GM08714 (cell line): ENCODE results near the gene AP1S1.

Experiments used
- H3K4me3 ChIP-seq: fragments of 200-500 bp; sonication (Bioruptor generic); 2 replicates; pipeline ENCODE4 v1.5.1; 2014; ENCODE audit warnings: mild to moderate bottlenecking, low read length, inconsistent platforms
- ZNF274 ChIP-seq: IDR thresholded peaks from 2 replicates; pipeline ENCODE4 v1.6.1; 2012; ENCODE audit warnings: mild to moderate bottlenecking, low read depth, low read length

Gene AP1S1

GRCh38 chr7:101160910-101161309 is 6.6 kb downstream of the AP1S1 start:
- no peak overlapping the region for H3K4me3 ChIP-seq
- no peak for TF ChIP-seq ZNF274

DNA sequence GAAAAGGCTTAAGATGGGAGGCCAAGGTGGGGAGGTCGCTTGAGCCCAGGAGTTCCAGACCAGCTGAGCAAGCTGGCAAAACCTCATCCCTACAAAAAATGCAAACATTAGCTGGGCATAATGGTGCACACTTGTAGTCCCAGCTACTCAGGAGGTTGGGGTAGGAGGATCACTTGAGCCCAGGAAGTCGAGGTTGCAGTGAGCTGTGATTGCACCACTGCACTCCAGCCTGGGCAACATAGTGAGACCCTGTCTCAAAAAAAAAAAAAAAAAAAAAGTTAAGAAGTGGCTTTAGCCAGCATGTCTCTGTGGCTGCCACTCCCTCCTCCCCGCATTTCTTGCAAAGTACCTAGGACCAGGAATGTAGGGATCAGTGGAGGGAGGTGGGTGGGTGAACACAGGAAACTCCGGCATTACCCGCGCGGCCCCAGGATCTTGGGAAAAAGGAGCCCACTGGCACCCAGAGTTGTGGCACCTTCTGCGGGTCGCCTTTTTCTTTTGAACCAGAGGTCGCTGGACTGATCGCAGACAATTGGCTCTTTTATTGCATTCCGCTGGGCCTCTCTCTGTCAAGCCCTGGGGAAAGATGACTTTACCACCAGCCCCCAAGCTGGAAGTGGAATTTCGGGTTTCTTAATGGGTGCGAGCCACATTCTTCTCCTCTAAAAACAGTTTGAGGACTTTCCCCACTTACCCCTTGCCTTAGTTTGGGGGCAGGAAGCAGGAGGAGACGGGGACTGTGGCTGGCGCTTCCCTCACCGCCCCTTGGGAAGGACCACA is 7.6 kb downstream of the AP1S1 start:
- no peak overlapping the region for H3K4me3 ChIP-seq
- TF ChIP-seq ZNF274: no peak

- H3K4me3 ChIP-seq: peak overlapping the region; percentile 33; the same call in 1 of the 2 replicates
- no peak for TF ChIP-seq ZNF274
Observed at GRCh38 chr7:101162551-101163278, 8.4 kb downstream of the AP1S1 start.

GRCh38 chr7:101163279-101164070 is 9.2 kb downstream of the AP1S1 start:
- no peak for TF ChIP-seq ZNF274
- peak overlapping the region; percentile 33; the same call in 1 of the 2 replicates for H3K4me3 ChIP-seq

GRCh38 chr7:101164071-101164840 is 10.0 kb downstream of the AP1S1 start:
- H3K4me3 ChIP-seq: peak overlapping the region; percentile 19; the same call in 1 of the 2 replicates
- no peak for TF ChIP-seq ZNF274

DNA sequence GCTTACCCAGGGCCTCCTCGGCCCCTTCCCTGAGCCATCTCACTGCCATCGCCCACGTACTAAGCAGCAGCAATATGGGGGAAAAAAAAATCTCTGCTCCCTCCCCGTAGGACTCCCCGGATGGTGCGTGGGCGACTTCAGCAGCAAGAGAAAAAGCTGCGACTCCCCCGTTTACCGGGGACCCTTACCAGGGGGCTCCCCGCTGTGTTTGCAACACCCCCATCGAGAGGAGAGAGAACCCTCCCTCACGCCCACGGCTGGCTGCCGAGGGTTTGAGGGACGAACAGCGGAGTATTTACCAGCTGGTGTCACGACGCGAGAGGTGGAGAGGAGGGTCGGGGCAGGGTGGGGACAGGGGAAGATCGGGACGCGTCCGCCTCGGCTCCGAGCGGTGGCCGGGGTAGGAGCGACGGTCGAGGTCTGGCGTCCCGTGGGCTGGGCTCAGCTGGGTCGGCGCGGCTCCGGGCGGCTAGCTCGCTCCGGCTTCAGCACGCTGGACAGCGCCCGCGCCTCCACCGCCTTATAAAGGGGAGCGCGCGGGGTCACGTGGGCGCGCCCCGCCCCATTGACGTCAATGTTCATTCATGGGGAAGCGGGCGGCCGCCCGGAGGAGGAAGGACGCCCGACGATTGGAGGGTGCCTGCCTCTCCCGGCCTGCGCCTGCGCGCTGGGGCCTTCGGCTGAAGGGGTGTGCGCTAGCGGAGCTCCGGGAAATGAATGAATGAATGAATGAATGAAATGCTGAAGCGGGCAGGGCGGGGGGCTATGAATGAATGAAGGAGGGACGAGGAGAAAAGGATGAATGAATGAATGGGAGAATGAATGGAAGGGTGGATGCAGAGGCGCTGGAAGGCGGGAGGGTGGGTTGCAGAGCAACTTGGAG is 11.0 kb downstream of the AP1S1 start, which contains the start of gene VGF:
Gene VGF (minus strand): TSS at position 495 of the 883 bp plus-strand sequence. CDS start 726 bp downstream, outside the sequence.
- no peak for TF ChIP-seq ZNF274
- no peak within 1 kb of the TSS; the same call in 1 of the 2 replicates for H3K4me3 ChIP-seq

DNA sequence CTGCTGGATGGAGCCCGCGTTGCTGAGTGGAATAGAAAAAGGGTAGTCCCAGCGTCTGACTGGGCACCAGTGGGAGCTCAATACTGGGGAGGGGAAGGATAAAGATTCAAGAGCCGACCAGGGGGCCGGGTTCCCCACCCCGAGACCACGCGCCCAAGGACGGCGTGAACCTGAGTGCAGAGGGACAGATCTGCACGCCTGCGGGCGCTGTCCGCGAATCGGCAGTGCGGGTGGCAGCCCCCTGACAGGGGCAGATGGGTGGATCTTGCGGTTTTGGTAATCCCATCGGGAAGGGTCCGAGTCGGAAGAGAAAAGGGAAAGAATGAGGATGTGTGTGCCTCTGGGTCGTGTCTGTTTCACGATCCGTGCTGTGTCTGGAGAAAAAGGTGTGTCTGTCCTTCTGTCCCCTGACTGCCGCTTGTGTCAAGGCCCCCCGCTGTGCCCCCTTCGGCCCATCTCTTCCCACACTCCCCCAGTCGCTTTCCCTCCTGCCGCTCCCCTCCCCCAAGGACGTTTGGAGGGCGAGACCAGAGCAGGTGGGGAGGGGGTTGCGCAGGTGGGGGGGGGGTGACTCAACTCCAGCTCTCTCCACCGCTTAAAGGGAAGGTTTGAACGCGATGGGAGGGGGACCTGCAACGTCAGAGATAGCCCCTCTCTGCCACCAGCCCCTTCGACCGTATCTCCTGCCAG is 11.8 kb downstream of the AP1S1 start:
- no peak overlapping the region; the same call in 1 of the 2 replicates for H3K4me3 ChIP-seq
- TF ChIP-seq ZNF274: no peak

GRCh38 chr7:101166648-101166908 is 12.3 kb downstream of the AP1S1 start:
- TF ChIP-seq ZNF274: no peak
- no peak overlapping the region for H3K4me3 ChIP-seq

DNA sequence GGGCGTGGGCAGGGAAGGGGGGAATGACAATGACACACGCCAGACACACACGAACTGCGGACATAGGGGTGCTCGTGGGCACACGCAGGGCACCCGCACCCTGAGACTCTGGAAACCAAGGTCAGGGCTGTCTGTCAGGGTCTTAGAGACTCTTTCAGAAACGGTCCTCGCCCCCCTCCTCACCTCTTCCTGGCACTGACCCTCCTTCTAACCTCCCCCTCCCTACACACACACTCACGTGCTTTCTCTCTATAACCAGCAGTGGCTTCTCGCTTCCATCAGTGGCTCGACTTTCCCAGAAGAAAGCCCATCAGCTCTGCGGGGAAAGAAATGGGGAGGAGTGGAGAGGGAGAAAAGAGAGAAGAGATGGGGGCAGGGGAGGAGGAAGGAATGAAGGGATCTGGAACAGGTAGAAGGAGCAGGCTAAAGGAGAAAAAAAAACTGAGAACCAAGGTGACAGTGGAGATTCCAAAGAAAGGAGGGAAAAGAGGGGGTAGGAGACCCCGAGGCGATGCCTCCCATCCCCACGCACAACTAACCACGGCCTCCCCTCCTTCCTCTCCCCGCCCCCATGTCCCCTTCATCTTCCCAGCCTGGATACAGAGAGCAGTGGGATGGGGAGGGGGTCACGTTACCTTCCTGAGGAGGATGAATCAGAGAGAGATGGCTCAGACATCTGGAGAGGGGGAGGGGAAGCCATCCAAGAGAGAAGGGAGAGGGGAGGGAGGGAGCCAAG is 12.8 kb downstream of the AP1S1 start:
- no peak for TF ChIP-seq ZNF274
- H3K4me3 ChIP-seq: no peak overlapping the region

- H3K4me3 ChIP-seq: no peak overlapping the region
- no peak for TF ChIP-seq ZNF274
Observed at GRCh38 chr7:101167645-101168411, 13.6 kb downstream of the AP1S1 start.
